ENCODE data around the gene NUDT3.

DNA sequence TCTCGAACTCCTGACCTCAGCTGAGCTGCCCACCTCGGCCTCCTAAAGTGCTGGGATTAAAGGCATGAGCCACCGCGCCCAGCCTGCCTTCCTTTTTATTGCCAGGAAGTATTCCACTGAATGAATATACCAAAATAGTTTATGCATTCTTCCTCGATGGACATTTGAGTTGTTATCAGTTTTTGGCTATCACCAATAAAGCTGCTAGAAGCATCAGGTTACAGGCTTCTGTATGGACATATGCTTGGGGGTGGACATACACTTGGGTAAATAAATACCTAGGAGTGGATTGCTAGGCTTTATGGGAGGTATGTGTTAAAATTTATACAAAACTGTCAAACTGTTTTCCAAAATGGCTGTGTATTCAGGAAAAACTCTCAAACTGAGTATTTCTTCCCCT, 43.4 kb upstream of the NUDT3 start:
- TF ChIP-seq OSR1 (CRISPR knock-in tag; IDR thresholded peaks at IDR 0.05) (no peak), RARB (CRISPR knock-in tag; IDR thresholded peaks at IDR 0.05) (no peak), PPARA (CRISPR knock-in tag; IDR thresholded peaks at IDR 0.05; ENCODE audit: borderline replicate concordance) (no peak), GLIS3 (CRISPR knock-in tag; IDR thresholded peaks at IDR 0.05) (no peak), ZFP3 (CRISPR knock-in tag; IDR thresholded peaks at IDR 0.05) (no peak), ARNTL (CRISPR knock-in tag; IDR thresholded peaks at IDR 0.05; ENCODE audit: borderline replicate concordance, low read depth) (no peak), ZNF565 (CRISPR knock-in tag; conservative IDR thresholded peaks at IDR 0.05; ENCODE audit: low read depth) (no peak), ZC3H10 (CRISPR knock-in tag; IDR thresholded peaks at IDR 0.05) (no peak), SNAI2 (CRISPR knock-in tag; IDR thresholded peaks at IDR 0.05) (no peak), CSDC2 (CRISPR knock-in tag; IDR thresholded peaks at IDR 0.05) (no peak)
- TF ChIP-seq, protein P1, sequence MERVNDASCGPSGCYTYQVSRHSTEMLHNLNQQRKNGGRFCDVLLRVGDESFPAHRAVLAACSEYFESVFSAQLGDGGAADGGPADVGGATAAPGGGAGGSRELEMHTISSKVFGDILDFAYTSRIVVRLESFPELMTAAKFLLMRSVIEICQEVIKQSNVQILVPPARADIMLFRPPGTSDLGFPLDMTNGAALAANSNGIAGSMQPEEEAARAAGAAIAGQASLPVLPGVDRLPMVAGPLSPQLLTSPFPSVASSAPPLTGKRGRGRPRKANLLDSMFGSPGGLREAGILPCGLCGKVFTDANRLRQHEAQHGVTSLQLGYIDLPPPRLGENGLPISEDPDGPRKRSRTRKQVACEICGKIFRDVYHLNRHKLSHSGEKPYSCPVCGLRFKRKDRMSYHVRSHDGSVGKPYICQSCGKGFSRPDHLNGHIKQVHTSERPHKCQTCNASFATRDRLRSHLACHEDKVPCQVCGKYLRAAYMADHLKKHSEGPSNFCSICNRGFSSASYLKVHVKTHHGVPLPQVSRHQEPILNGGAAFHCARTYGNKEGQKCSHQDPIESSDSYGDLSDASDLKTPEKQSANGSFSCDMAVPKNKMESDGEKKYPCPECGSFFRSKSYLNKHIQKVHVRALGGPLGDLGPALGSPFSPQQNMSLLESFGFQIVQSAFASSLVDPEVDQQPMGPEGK (CRISPR knock-in tag; IDR thresholded peaks at IDR 0.05; ENCODE audit: borderline replicate concordance): no peak
- TF ChIP-seq, protein P2, sequence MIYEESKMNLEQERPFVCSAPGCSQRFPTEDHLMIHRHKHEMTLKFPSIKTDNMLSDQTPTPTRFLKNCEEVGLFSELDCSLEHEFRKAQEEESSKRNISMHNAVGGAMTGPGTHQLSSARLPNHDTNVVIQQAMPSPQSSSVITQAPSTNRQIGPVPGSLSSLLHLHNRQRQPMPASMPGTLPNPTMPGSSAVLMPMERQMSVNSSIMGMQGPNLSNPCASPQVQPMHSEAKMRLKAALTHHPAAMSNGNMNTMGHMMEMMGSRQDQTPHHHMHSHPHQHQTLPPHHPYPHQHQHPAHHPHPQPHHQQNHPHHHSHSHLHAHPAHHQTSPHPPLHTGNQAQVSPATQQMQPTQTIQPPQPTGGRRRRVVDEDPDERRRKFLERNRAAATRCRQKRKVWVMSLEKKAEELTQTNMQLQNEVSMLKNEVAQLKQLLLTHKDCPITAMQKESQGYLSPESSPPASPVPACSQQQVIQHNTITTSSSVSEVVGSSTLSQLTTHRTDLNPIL (CRISPR knock-in tag; IDR thresholded peaks at IDR 0.05; ENCODE audit: low read depth): no peak
- TF ChIP-seq, protein P3, sequence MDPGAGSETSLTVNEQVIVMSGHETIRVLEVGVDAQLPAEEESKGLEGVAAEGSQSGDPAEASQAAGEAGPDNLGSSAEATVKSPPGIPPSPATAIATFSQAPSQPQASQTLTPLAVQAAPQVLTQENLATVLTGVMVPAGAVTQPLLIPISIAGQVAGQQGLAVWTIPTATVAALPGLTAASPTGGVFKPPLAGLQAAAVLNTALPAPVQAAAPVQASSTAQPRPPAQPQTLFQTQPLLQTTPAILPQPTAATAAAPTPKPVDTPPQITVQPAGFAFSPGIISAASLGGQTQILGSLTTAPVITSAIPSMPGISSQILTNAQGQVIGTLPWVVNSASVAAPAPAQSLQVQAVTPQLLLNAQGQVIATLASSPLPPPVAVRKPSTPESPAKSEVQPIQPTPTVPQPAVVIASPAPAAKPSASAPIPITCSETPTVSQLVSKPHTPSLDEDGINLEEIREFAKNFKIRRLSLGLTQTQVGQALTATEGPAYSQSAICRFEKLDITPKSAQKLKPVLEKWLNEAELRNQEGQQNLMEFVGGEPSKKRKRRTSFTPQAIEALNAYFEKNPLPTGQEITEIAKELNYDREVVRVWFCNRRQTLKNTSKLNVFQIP (CRISPR knock-in tag; IDR thresholded peaks at IDR 0.05; ENCODE audit: borderline replicate concordance, low read depth): no peak
- TF ChIP-seq, protein P4, sequence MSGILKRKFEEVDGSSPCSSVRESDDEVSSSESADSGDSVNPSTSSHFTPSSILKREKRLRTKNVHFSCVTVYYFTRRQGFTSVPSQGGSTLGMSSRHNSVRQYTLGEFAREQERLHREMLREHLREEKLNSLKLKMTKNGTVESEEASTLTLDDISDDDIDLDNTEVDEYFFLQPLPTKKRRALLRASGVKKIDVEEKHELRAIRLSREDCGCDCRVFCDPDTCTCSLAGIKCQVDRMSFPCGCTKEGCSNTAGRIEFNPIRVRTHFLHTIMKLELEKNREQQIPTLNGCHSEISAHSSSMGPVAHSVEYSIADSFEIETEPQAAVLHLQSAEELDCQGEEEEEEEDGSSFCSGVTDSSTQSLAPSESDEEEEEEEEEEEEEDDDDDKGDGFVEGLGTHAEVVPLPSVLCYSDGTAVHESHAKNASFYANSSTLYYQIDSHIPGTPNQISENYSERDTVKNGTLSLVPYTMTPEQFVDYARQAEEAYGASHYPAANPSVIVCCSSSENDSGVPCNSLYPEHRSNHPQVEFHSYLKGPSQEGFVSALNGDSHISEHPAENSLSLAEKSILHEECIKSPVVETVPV (CRISPR knock-in tag; IDR thresholded peaks at IDR 0.05): no peak

All from SK-N-SH treated with all-trans-retinoic acid at 6 μM for 48 hours (cell line).